WTC11 (cell line): ENCODE results near the gene ARHGAP42. TPM values are rescaled to one million over a fixed set of nuclear protein-coding genes. Genes with fewer than 3 reads are reported as not detected.

Source experiments
- ATAC-seq: fragments of 200-7000 bp; cut with Tn5 transposase; 2 replicates; pipeline ENCODE4 v1.10.0; 2021; ENCODE audit warnings: mild to moderate bottlenecking, moderate library complexity
- CTCF ChIA-PET: fragments of 300-600 bp; sonication (Branson Sonifier 250); formaldehyde crosslinking; loops from one replicate; lab custom pipeline; 2021; ENCODE audit warnings: antibody characterized with exemption; lab: Charles Lee
- POLR2A ChIA-PET: fragments of 350-600 bp; sonication (Branson Sonifier 250); formaldehyde crosslinking; loops from one replicate; lab custom pipeline; 2021; ENCODE audit warnings: antibody characterized with exemption; lab: Charles Lee
- DNase-seq: peaks from one replicate; pipeline ENCODE4 v3.0.0; 2021; ENCODE audit warnings: low spot score
- H3K27ac Mint-ChIP-seq: 2 replicates; pipeline ENCODE4 v1.8.0; 2021; ENCODE audit warnings: mixed read lengths
- H3K27me3 Mint-ChIP-seq: 2 replicates; pipeline ENCODE4 v1.8.0; 2021; ENCODE audit warnings: low read depth, mild to moderate bottlenecking, moderate library complexity, mixed read lengths
- H3K36me3 Mint-ChIP-seq: 2 replicates; pipeline ENCODE4 v1.8.0; 2021; ENCODE audit warnings: mixed read lengths
- H3K4me1 Mint-ChIP-seq: 2 replicates; pipeline ENCODE4 v1.8.0; 2022; ENCODE audit warnings: mixed read lengths
- H3K4me3 Mint-ChIP-seq: 2 replicates; pipeline ENCODE4 v1.8.0; 2021; ENCODE audit warnings: mild to moderate bottlenecking, moderate library complexity, mixed read lengths
- H3K9me3 Mint-ChIP-seq: 2 replicates; pipeline ENCODE4 v1.8.0; 2021; ENCODE audit warnings: mixed read lengths
- CTCF ChIP-seq: fragments of 200-600 bp; IDR thresholded peaks from 2 replicates; pipeline ENCODE4 v1.8.0; 2022; ENCODE audit warnings: antibody characterized with exemption
- FOXP1 ChIP-seq: sonication (generic); formaldehyde crosslinking; IDR thresholded peaks from 2 replicates; pipeline ENCODE4 v1.8.0; 2022; ENCODE audit warnings: missing genetic modification reagents, mild to moderate bottlenecking, moderate library complexity, borderline replicate concordance
- GRHL2 ChIP-seq: fragments of 250-450 bp; sonication (Bioruptor Pico); IDR thresholded peaks from 2 replicates; pipeline ENCODE4 v1.8.0; 2022; ENCODE audit warnings: mild to moderate bottlenecking, moderate library complexity; ENCODE audit not compliant: insufficient replicate concordance, severe bottlenecking
- MXD4 ChIP-seq: fragments of 250-450 bp; sonication (Bioruptor Pico); IDR thresholded peaks from 2 replicates; pipeline ENCODE4 v1.8.0; 2021; ENCODE audit warnings: mild to moderate bottlenecking, moderate library complexity, borderline replicate concordance
- NFYB ChIP-seq: sonication (generic); formaldehyde crosslinking; conservative IDR thresholded peaks from 2 replicates; pipeline ENCODE4 v1.8.0; 2022; ENCODE audit warnings: low read depth, missing genetic modification reagents
- RORB ChIP-seq: fragments of 250-450 bp; sonication (Bioruptor Pico); IDR thresholded peaks from 2 replicates; pipeline ENCODE4 v1.9.0; 2021; ENCODE audit warnings: mild to moderate bottlenecking
- SMAD3 ChIP-seq: sonication (generic); formaldehyde crosslinking; IDR thresholded peaks from 2 replicates; pipeline ENCODE4 v1.8.0; 2022; ENCODE audit warnings: missing genetic modification reagents, mild to moderate bottlenecking, borderline replicate concordance
- SP1 ChIP-seq: sonication (generic); formaldehyde crosslinking; conservative IDR thresholded peaks from 2 replicates; pipeline ENCODE4 v1.8.1; 2022; ENCODE audit warnings: missing genetic modification reagents
- TEAD4 ChIP-seq: sonication (generic); formaldehyde crosslinking; IDR thresholded peaks from 2 replicates; pipeline ENCODE4 v1.8.0; 2022; ENCODE audit warnings: mild to moderate bottlenecking, missing genetic modification reagents
- TP53 ChIP-seq: sonication (generic); formaldehyde crosslinking; IDR thresholded peaks from 2 replicates; pipeline ENCODE4 v1.8.1; 2023; ENCODE audit warnings: mild to moderate bottlenecking, missing genetic modification reagents
- USF1 ChIP-seq: sonication (generic); formaldehyde crosslinking; IDR thresholded peaks from 2 replicates; pipeline ENCODE4 v1.8.0; 2022; ENCODE audit warnings: mild to moderate bottlenecking, missing genetic modification reagents
- ZNF121 ChIP-seq: sonication (generic); formaldehyde crosslinking; IDR thresholded peaks from 2 replicates; pipeline ENCODE4 v1.8.0; 2023; ENCODE audit warnings: missing genetic modification reagents
- ZNF138 ChIP-seq: sonication (generic); formaldehyde crosslinking; conservative IDR thresholded peaks from 2 replicates; pipeline ENCODE4 v1.8.1; 2022; ENCODE audit warnings: mild to moderate bottlenecking, moderate library complexity, missing genetic modification reagents
- ZNF232 ChIP-seq: sonication (generic); formaldehyde crosslinking; IDR thresholded peaks from 2 replicates; pipeline ENCODE4 v1.8.0; 2022; ENCODE audit warnings: mild to moderate bottlenecking, missing genetic modification reagents
- ZNF671 ChIP-seq: fragments of 250-450 bp; sonication (Bioruptor Pico); IDR thresholded peaks from 2 replicates; pipeline ENCODE4 v1.8.0; 2021; ENCODE audit warnings: mild to moderate bottlenecking
- total RNA-seq: library from RNA; stranded (reverse); gene quantifications from 3 replicates; pipeline ENCODE4 v1.2.3, GENCODE V29; 2021
- TF ChIP-seq, protein P1 (sequence below): sonication (generic); formaldehyde crosslinking; IDR thresholded peaks from 2 replicates; pipeline ENCODE4 v1.8.0; 2022; ENCODE audit warnings: mild to moderate bottlenecking, missing genetic modification reagents
- TF ChIP-seq, protein P2 (sequence below): sonication (generic); formaldehyde crosslinking; IDR thresholded peaks from 2 replicates; pipeline ENCODE4 v1.8.1; 2023; ENCODE audit warnings: mild to moderate bottlenecking, missing genetic modification reagents, moderate library complexity
- TF ChIP-seq, protein P3 (sequence below): sonication (generic); formaldehyde crosslinking; IDR thresholded peaks from 2 replicates; pipeline ENCODE4 v1.8.0; 2023; ENCODE audit warnings: mild to moderate bottlenecking, missing genetic modification reagents

ARHGAP42 gene
- total RNA-seq, 1 experiment from 2014 or later: 32.5 TPM

DNA sequence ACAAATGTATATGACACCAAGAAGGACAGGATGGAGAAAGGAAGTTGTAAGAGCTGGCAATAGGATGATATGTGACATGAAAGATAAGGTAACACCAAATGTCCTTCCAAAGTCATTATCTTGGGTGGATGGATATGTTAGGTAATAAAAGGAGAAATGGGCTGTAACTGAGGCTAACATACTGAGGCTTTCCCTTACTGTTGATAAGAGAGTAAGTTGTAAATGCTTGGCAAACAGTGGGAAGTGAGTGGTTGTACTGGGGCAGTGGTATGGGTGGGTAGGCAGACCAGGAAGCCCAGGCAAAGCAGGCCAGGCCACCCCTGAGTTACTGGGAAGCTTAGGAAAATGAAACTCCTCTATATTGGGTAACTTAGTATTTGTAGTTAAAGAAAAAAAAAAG is 73.7 kb downstream of the ARHGAP42 start (continued):
- TF ChIP-seq FOXP1: no peak
- no peak for TF ChIP-seq GRHL2 (CRISPR knock-in tag)
- TF ChIP-seq RORB (CRISPR knock-in tag): no peak
- no peak for TF ChIP-seq TEAD4 (CRISPR knock-in tag)
- TF ChIP-seq MXD4: no peak
- no peak for TF ChIP-seq USF1 (CRISPR knock-in tag)
- TF ChIP-seq SP1 (CRISPR knock-in tag): no peak
- TF ChIP-seq ZNF121 (CRISPR knock-in tag): no peak
- no peak for TF ChIP-seq NFYB (CRISPR knock-in tag)

GRCh38 chr11:100761841-100762240 is 74.8 kb downstream of the ARHGAP42 start:
- H3K27ac Mint-ChIP-seq: peak overlapping the region; percentile 58
- H3K4me1 Mint-ChIP-seq: peaks cover 33% of the 10 kb centered on the region
- no peak for DNase-seq
- ChIA-PET CTCF (interaction anchor here (1.4 kb wide), 1 partner anchor 9 kb away, joined by 4 read pairs; no protein-coding TSS in a partner anchor), POLR2A (no interaction called here)
- TF ChIP-seq, protein P1, sequence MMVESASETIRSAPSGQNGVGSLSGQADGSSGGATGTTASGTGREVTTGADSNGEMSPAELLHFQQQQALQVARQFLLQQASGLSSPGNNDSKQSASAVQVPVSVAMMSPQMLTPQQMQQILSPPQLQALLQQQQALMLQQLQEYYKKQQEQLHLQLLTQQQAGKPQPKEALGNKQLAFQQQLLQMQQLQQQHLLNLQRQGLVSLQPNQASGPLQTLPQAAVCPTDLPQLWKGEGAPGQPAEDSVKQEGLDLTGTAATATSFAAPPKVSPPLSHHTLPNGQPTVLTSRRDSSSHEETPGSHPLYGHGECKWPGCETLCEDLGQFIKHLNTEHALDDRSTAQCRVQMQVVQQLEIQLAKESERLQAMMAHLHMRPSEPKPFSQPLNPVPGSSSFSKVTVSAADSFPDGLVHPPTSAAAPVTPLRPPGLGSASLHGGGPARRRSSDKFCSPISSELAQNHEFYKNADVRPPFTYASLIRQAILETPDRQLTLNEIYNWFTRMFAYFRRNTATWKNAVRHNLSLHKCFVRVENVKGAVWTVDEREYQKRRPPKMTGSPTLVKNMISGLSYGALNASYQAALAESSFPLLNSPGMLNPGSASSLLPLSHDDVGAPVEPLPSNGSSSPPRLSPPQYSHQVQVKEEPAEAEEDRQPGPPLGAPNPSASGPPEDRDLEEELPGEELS: no peak
- TF ChIP-seq ZNF232 (CRISPR knock-in tag): no peak
- TF ChIP-seq SMAD3: no peak
- TF ChIP-seq MXD4: no peak
- no peak for TF ChIP-seq GRHL2 (CRISPR knock-in tag)
- TF ChIP-seq ZNF671 (CRISPR knock-in tag): no peak
- no peak for TF ChIP-seq CTCF
- TF ChIP-seq, protein P2, sequence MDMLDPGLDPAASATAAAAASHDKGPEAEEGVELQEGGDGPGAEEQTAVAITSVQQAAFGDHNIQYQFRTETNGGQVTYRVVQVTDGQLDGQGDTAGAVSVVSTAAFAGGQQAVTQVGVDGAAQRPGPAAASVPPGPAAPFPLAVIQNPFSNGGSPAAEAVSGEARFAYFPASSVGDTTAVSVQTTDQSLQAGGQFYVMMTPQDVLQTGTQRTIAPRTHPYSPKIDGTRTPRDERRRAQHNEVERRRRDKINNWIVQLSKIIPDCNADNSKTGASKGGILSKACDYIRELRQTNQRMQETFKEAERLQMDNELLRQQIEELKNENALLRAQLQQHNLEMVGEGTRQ (CRISPR knock-in tag): no peak
- H3K4me3 Mint-ChIP-seq: no peak overlapping the region
- no peak for ATAC-seq
- H3K9me3 Mint-ChIP-seq: no peaks in the 10 kb centered on the region
- no peaks in the 10 kb centered on the region for H3K36me3 Mint-ChIP-seq
- no peaks in the 10 kb centered on the region for H3K27me3 Mint-ChIP-seq

- Mint-ChIP-seq H3K4me1 (peaks cover 29% of the 10 kb centered on the region), H3K4me3 (no peak overlapping the region), H3K9me3 (no peaks in the 10 kb centered on the region), H3K27me3 (no peaks in the 10 kb centered on the region), H3K36me3 (peaks cover 4% of the 10 kb centered on the region; the same call in 1 of the 2 replicates), H3K27ac (no peak overlapping the region)
- ChIA-PET POLR2A (no interaction called here), CTCF (no interaction called here)
- ATAC-seq: no peak
- TF ChIP-seq, protein P3, sequence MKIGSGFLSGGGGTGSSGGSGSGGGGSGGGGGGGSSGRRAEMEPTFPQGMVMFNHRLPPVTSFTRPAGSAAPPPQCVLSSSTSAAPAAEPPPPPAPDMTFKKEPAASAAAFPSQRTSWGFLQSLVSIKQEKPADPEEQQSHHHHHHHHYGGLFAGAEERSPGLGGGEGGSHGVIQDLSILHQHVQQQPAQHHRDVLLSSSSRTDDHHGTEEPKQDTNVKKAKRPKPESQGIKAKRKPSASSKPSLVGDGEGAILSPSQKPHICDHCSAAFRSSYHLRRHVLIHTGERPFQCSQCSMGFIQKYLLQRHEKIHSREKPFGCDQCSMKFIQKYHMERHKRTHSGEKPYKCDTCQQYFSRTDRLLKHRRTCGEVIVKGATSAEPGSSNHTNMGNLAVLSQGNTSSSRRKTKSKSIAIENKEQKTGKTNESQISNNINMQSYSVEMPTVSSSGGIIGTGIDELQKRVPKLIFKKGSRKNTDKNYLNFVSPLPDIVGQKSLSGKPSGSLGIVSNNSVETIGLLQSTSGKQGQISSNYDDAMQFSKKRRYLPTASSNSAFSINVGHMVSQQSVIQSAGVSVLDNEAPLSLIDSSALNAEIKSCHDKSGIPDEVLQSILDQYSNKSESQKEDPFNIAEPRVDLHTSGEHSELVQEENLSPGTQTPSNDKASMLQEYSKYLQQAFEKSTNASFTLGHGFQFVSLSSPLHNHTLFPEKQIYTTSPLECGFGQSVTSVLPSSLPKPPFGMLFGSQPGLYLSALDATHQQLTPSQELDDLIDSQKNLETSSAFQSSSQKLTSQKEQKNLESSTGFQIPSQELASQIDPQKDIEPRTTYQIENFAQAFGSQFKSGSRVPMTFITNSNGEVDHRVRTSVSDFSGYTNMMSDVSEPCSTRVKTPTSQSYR (CRISPR knock-in tag): no peak
- TF ChIP-seq ZNF138 (CRISPR knock-in tag): no peak
- TF ChIP-seq TP53 (CRISPR knock-in tag): no peak
- DNase-seq: no peak
Observed at GRCh38 chr11:100766764-100767163, 79.7 kb downstream of the ARHGAP42 start.
